ENCODE results near the gene FLNB. TPM values are rescaled to one million over a fixed set of nuclear protein-coding genes. Genes with fewer than 3 reads are reported as not detected.
A peak's percentile ranks its signal among the peaks of the same experiment; 100 is the strongest.
"Not testable (repeated sequence)": the region's sequence is repeated elsewhere in the genome, so short reads cannot be mapped to it uniquely, and the experiment has no call there.

FLNB gene
- total RNA-seq, 1 experiment from 2014 or later: 20.7 TPM

DNA sequence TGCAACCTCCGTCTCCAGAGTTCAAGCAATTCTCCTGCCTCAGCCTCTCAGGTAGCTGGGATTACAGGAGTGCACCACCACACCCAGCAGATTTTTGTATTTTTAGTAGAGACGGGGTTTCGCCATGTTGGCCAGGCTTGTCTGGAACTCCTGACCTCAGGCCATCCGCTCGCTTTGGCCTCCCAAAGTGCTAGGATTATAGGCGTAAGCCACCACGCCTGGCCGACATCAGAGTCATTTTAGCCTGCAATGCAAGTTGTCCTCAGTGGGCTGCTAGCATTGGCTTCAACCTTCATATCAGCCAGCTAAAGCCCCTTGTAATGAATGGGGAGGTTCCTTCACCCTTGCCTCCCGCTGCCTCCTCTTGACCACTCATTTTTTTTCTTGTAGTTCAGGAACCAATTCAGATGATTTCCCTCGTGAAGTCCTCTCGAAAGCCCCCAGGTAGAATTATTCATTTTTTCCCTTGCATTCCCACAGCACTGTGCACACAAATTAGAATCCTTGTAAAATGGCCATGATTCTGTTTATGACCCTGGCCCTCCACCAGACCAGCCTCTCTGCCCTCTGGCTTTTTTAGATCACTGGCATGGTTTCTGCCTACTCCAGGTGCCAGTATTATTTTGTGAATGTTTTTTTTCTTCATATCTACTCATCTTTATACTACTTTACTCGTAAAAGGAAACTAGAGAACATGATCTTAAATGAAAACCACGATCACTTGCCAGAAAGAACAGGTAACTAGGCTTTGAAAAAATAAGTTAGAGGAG is 29.1 kb downstream of the FLNB start:
- in situ Hi-C loops (cut with HindIII; ENCODE audit: low pct_unique_long_range_greater_than_20kb, low sequenced_read_pairs): loop anchor here (25.0 kb wide), 1 partner anchor 125 kb away; no protein-coding TSS in a partner anchor
- no peak for DNase-seq (ENCODE audit: low read depth, low spot score)

DNA sequence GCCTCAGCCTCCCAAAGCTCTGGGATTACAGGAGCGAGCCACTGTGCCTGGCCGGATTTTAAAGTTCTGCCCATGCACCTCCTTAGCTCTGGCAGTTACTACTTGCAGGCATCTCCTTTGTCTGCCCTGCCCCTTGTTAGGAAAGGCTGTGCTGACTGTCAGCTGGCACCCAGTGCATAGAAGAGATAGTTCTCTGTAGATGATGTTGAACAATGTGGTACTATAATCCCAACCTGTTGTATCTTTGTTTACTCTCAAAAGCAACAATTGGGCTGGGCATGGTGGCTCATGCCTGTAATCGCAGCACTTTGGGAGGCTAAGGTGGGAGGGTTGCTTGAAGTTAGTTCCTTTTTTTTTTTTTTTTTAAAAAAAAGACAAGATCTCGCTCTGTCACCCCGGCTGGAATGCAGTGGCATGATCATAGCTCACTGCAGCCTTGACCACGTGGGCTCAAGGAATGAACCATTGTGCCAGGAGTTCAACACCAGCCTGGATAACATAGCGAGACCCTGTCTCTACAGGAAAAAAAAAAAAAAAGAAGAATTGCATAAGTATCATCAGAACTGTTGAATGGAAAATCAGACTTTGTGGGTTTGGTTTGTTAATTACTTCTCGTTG is 30.6 kb downstream of the FLNB start:
- peak; percentile 48 for DNase-seq (ENCODE audit: low read depth, low spot score)
- in situ Hi-C loops (cut with HindIII; ENCODE audit: low pct_unique_long_range_greater_than_20kb, low sequenced_read_pairs): loop anchor here (25.0 kb wide), 1 partner anchor 124 kb away; no protein-coding TSS in a partner anchor

DNA sequence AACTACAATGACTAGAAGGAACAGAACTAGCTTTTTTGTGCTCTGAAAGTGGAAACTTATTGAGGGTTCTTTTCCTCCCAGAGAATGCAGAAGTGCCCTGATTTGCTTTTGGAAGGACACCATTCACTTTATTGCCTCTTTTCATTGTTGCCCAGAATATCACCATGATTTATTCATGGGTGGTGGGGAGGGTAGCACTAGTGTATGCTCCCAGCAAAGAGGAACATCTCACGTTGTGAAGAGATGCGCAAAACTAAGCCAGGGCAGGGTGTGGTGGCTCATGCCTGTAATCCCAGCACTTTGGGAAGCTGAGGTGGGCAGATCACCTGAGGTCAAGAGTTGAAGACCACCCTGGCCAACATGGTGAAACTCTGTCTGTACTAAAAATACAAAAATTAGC is 31.4 kb downstream of the FLNB start:
- DNase-seq (ENCODE audit: low read depth, low spot score): no peak
- in situ Hi-C loops (cut with HindIII; ENCODE audit: low pct_unique_long_range_greater_than_20kb, low sequenced_read_pairs): loop anchor here (25.0 kb wide), 1 partner anchor 123 kb away; no protein-coding TSS in a partner anchor

DNA sequence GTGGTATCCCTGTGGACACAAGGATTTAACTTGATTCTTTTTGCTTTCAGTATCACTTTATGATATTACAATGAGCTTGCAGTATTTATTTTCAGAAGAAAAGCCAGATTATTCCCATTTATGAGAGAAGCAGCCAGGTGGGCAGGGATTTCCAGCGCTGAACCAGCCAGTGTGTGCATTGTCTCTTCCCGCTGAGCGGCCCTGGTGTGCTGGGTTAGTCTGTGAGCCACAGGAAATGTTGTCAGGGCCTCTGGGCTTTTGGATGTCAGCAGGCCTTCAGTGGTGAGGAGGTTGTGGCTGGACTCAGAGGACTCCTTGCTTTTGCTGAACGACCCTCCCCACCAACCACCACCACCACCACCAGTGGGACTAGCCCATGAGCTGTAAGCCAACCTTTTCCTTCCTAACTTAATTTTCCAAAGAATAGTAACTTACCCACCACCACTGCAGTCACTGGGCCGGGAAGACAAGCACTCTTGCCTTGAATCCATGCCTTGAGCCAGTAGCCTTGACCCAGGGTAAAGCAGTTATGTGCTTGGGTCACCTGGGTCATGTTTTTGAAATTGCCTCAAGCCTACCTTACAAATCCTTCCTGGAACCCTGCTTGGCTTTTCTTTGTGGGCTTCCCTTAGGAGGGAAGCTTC is 33.1 kb downstream of the FLNB start:
- DNase-seq (ENCODE audit: low read depth, low spot score): no peak
- in situ Hi-C loops (cut with HindIII; ENCODE audit: low pct_unique_long_range_greater_than_20kb, low sequenced_read_pairs): loop anchor here (25.0 kb wide), 1 partner anchor 121 kb away; no protein-coding TSS in a partner anchor

DNA sequence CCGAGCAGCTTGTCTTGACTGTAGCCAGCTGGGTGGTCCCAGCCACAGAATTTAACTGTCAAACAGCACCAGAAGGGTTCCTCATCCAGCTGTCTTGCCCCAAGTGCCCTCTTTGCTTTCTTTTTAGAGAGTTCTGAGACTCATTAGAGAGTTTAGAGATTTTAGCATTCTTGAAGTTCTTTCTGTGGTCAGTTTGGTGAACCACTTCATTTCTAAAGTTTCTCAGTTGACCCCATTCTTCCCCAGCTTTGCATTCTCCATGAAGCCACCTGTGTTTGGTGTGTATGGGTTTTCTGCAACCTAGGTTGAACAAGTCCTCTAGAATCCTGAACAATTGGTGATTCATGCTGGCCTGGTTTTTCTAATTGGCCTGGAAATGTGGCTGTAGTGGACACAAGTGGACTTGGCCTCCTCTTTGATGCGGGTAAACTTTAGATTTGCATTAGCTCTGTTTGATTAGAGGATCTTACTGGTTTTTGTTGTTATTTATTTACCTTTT is 33.7 kb downstream of the FLNB start:
- DNase-seq (ENCODE audit: low read depth, low spot score): no peak
- in situ Hi-C loops (cut with HindIII; ENCODE audit: low pct_unique_long_range_greater_than_20kb, low sequenced_read_pairs): loop anchor here (25.0 kb wide), 1 partner anchor 120 kb away; no protein-coding TSS in a partner anchor

DNA sequence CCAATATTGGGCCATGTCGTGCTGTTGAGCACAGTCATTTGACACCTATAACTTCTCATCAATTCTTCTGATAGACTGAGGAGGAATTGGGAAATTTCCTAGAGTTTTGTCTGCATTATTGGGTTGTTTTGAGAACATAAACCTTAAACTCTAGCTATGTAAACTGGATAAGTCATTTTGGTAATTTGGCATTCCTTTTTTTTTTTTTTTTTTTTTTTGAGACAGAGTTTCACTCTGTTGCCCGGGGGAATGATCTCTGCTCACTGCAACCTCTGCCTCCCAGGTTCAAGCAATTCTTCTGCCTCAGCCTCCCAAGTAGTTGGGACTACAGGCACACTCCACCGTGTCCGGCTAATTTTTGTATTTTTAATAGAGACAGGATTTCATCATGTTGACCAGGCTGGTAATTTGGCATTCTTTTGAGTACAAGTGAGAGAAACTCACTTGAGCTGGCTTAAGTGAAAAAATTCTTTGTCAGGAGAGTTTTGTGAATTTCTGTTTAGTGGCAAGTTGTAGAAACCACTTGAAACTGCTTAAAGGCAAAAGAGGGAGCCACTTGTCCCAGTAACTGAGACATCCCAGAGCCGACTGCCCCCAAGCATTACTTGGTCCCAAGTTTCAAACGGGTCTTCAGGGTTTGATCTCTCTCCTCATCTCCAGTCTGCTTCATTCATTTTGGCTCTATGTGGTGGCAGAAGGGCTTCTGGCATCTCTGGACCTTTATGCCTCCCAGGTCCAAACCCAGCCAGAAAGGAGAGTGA is 34.9 kb downstream of the FLNB start:
- in situ Hi-C loops (cut with HindIII; ENCODE audit: low pct_unique_long_range_greater_than_20kb, low sequenced_read_pairs): loop anchor here (25.0 kb wide), 1 partner anchor 119 kb away; no protein-coding TSS in a partner anchor

DNA sequence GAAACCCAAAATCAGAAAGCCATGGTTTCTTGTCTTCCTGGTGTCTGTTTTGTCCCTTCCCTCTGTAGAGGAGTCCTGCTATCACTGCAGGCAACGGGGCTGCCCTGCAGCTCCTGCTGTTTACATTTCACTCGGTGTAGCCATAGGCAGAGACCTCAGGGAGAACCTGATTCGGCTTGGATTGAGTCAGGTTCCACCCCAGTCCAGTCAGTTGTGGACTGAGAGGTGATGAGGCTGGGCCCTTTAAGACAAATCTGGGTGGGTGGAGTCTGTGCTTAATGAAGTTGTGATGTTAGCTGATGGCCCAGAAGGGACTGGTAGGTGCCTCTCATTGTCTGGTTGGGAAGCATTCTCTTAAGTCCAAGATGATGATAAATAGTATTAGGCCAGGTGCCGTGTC is 35.7 kb downstream of the FLNB start:
- in situ Hi-C loops (cut with HindIII; ENCODE audit: low pct_unique_long_range_greater_than_20kb, low sequenced_read_pairs): loop anchor here (25.0 kb wide), 1 partner anchor 118 kb away; no protein-coding TSS in a partner anchor

More for the DNA sequence above, 34.9 kb downstream of the FLNB start:
- DNase-seq (ENCODE audit: low read depth, low spot score): no peak

DNA sequence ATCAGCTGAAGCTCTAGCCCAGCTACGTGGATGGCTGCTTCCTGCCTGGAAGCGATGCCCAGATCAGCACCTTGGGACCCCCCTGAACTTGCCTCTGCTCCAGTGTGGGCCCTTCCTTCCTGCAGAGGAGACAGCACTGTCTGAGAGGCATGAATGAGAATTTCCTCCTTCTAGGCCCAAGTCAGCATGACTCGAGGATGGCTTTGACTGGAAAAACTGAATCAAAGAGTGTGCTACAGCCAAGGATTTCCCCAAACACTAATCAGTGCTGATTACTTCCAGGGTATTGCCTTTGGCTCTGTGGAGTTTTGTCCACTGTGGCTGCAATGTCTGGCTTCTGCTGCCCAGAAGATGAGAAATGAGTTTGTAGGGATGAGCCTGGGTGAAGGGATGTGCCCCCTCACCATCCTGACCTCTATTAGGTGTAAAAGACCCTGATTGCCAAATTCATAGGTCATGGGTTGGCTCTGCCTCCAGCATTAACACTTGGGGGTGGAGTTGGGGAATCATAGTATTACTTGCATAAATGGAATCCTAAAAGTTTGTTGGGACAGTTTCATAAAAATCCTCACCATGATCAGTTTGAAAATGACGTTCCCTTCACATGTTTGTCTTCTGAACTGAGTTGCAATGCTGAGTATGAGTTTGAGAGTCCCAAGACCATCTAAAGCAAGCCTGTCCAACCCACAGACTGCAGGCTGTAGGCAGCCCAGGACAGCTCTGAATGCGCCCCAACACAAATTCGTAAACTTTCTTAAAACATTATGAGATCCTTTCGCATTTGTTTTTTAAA is 36.7 kb downstream of the FLNB start:
- in situ Hi-C loops (cut with HindIII; ENCODE audit: low pct_unique_long_range_greater_than_20kb, low sequenced_read_pairs): loop anchor here (25.0 kb wide), 1 partner anchor 117 kb away; no protein-coding TSS in a partner anchor
- no peak for DNase-seq (ENCODE audit: low read depth, low spot score)

More for the DNA sequence above, 35.7 kb downstream of the FLNB start:
- DNase-seq (ENCODE audit: low read depth, low spot score): no peak

DNA sequence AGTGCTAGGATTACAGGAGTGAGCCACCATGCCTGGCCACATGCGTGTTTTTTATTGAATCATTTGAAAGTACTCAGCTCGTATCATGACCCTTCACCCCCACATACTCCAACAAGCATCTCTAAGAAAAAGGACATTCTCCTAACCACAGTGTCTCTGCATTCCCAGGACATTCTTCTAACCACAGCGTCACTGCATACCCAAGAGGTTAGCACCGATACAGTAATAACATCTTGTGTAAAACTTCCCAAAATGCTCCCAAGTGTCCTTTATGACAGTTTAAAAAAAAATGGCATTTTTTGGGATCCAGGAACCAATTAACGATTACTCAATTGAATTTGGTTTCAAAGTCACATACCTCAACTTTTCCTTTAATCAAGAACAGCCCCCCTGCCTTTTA is 39.6 kb downstream of the FLNB start:
- in situ Hi-C loops (cut with HindIII; ENCODE audit: low pct_unique_long_range_greater_than_20kb, low sequenced_read_pairs): loop anchor here (25.0 kb wide), 1 partner anchor 114 kb away; no protein-coding TSS in a partner anchor
- no peak for DNase-seq (ENCODE audit: low read depth, low spot score)

DNA sequence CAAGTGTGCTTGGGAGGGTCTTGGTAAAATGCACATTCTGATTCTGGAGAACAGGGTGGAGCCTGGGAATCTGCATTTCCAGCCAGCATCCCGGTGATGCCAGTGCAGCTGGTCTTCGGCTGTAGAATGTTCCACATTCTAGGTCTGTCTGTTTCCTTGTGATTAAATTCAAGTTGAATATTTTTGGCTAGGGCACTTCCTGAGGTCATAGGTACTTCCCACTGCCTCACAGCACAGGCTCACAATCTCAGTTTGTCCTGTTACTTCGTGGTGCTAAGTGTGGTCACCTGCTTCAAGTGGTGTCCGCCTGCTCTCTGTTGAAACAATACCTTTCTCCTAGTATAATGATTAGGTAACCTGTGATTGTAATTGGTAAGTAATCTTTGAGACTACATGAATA is 40.1 kb downstream of the FLNB start:
- DNase-seq (ENCODE audit: low read depth, low spot score): no peak
- in situ Hi-C loops (cut with HindIII; ENCODE audit: low pct_unique_long_range_greater_than_20kb, low sequenced_read_pairs): loop anchor here (25.0 kb wide), 1 partner anchor 114 kb away; no protein-coding TSS in a partner anchor

DNA sequence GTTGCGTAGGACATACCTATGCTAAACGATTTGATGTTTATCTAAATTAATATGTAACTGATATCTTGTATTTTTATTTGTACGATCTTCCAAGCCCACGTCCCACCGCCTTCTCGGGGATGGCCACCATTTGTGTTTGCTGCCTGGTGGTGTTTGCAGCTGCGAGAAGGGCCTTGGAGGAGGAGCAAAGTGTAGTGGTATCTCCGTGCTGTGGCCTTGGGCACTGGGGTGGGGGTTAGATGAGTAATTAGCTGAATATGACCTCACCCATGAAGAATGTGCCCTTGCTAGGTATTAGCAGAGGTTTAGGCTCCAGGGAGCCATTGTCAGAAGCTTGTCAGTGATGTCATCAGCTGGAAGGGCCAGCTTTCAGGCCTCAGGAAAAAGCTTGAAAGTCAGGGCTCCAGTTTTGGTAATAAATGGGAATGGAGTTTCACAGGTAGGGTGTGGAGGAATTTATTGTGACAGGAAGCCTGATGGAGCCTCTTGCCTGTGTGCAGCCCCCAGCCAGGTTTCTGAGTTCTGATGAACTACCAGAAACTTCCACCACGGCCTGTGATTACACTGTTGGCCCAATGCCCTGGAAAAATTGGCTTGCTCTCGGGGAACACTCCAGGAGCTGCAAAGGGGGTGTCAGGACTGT is 41.0 kb downstream of the FLNB start:
- in situ Hi-C loops (cut with HindIII; ENCODE audit: low pct_unique_long_range_greater_than_20kb, low sequenced_read_pairs): loop anchor here (25.0 kb wide), 1 partner anchor 113 kb away; no protein-coding TSS in a partner anchor
- DNase-seq (ENCODE audit: low read depth, low spot score): no peak

DNA sequence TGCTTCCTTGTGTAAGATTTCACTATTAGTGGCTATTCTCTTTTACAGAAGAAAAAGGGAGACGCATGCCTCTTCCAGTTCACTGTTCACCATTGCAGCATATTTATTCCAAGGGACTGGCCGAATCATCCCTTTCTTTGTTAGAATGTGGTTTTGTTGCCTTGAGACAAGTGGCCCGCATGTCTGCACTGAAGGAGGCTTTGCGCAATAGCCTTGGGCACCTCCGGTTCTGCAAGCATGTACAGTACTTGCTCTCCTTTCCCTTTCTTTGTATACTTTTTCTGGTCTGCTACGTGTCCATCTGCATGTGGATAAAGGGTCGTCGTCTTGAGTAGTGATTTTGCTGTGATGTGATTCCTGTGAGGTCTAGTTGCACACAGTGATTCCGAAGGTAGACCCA is 43.0 kb downstream of the FLNB start:
- in situ Hi-C loops (cut with HindIII; ENCODE audit: low pct_unique_long_range_greater_than_20kb, low sequenced_read_pairs): no loop called here
- peak; percentile 74 for DNase-seq (ENCODE audit: low read depth, low spot score)

DNA sequence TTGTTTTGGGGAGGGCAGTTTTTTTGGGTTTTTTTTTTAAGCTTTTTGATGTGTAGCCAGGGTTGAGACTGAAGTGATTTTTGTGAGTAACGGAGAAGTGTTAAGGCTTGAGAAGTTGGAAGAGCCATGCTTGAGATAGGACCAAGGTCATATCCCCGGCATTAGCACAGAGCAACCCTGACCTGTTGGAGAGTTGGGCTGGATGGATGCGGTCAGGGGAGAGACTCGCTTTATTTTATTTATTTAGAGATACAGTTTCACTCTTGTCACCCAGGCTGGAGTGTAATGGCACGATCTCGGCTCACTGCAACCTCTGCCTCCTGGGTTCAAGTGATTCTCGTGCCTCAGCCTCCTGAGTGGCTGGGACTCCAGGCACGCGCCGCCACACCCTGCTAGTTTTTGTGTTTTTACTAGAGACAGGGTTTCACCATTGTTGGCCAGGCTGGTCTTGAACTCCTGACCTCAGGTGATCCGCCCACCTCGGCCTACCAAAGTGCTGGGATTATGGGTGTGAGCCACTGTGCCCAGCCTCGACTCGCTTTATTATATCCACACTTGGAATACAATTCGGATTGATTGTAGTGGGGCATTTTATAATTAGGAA is 43.5 kb downstream of the FLNB start:
- in situ Hi-C loops (cut with HindIII; ENCODE audit: low pct_unique_long_range_greater_than_20kb, low sequenced_read_pairs); DNase-seq (ENCODE audit: low read depth, low spot score): not testable (repeated sequence)

DNA sequence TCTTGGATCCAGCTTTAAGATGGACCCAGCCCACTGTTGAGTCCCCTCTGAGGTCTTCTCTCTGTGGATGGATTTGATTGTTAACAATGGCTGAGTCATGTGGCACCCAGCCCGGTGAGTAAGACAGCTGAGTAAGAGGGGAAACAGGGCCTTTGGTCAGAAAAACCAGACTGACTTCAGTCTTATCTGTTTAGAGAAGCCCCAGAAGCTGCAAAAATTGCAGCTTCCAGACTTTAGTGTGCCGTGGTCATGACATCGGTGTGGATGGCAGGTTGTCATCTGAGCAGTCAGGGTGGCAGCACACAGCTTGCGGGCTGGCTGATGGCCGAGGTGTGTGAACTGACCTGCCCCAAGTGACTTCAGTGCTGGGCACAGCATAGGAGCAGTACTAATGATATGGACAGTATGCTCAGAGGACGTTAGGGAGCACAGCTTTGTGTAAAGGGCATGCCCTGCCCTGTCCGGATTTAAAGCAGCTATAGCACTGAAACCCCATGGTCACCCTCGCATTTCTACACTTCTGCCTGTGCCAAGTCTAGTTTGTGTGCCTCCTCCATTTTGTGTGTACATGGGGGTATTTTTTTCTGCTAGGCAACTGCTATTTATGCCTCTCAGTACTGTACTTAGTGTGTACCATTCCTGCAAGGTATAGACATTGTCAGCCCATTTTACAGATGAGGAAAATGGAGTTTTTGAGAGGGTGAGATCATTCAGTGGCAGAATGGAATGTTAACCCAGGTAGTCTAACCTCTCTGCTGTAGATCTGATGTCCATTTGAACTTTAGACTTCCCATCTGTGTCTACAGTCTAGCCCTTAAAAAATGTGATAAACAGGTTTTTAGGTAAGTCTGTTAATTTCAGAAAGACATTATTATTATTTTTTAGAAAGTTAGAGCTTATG is 44.4 kb downstream of the FLNB start:
- DNase-seq (ENCODE audit: low read depth, low spot score): peak; percentile 49

DNA sequence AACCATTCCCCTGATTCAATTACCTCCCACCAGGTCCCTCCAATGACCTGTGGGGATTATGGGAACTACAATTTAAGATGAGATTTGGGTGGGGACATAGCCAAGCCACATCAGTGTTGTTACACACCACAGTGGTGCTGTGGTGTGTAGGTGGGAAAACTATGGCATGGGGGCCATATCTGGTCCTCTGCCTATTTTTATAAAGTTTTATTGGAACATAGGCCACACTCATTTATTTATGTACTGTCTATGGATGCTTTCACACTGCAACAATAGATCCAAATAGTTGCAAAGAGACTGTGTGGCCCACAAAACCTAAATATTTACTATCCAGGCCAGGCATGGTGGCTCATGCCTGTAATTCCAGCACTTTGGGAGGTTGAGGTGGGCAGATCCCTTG is 46.4 kb downstream of the FLNB start:
- in situ Hi-C loops (cut with HindIII; ENCODE audit: low pct_unique_long_range_greater_than_20kb, low sequenced_read_pairs): no loop called here

More for the DNA sequence above, 44.4 kb downstream of the FLNB start:
- in situ Hi-C loops (cut with HindIII; ENCODE audit: low pct_unique_long_range_greater_than_20kb, low sequenced_read_pairs): no loop called here

More for the DNA sequence above, 46.4 kb downstream of the FLNB start:
- DNase-seq (ENCODE audit: low read depth, low spot score): no peak
